AML-193 (cell line): Measurements from ENCODE around the gene SMIM10.
"Not testable (repeated sequence)": the region's sequence is repeated elsewhere in the genome, so short reads cannot be mapped to it uniquely, and the experiment has no call there.

ENCODE experiments used
- DNase-seq, 2 experiments: peaks; one replicate each; lab custom pipeline; 2025; lab: John Stamatoyannopoulos, UW

SMIM10 gene

DNA sequence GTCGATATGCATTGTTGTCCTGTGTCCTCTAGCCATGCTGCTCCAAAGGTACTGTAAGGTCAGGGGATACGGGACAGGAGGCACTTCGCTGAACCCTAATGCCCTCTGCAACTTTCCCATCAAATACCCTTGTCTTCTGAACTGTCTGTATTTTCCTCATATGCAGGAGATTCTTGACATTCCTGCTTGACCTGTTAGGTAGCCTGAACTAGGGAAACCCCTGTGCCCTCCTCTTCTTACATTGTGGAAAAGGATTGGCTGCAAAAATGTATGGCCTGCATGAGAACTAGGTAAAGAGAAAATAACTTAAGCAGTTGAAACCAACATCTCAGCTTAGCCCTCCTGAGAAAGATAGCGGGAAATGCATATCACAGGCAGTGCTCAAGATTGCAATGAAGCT lies 20.1 kb downstream of the SMIM10 start:
- DNase-seq, result no peak

- no peak for DNase-seq
Measured at GRCh38 chrX:135015523-135016245, 24.9 kb downstream of the SMIM10 start.

- not testable (repeated sequence) for DNase-seq
Measured at GRCh38 chrX:135019890-135020289, 29.1 kb downstream of the SMIM10 start.

- not testable (repeated sequence) for DNase-seq
Measured at GRCh38 chrX:135023791-135024190, 33.0 kb downstream of the SMIM10 start.

GRCh38 chrX:135024526-135024925 lies 33.7 kb downstream of the SMIM10 start:
- no peak for DNase-seq

GRCh38 chrX:135030207-135030963 lies 39.6 kb downstream of the SMIM10 start:
- not testable (repeated sequence) for DNase-seq

DNA sequence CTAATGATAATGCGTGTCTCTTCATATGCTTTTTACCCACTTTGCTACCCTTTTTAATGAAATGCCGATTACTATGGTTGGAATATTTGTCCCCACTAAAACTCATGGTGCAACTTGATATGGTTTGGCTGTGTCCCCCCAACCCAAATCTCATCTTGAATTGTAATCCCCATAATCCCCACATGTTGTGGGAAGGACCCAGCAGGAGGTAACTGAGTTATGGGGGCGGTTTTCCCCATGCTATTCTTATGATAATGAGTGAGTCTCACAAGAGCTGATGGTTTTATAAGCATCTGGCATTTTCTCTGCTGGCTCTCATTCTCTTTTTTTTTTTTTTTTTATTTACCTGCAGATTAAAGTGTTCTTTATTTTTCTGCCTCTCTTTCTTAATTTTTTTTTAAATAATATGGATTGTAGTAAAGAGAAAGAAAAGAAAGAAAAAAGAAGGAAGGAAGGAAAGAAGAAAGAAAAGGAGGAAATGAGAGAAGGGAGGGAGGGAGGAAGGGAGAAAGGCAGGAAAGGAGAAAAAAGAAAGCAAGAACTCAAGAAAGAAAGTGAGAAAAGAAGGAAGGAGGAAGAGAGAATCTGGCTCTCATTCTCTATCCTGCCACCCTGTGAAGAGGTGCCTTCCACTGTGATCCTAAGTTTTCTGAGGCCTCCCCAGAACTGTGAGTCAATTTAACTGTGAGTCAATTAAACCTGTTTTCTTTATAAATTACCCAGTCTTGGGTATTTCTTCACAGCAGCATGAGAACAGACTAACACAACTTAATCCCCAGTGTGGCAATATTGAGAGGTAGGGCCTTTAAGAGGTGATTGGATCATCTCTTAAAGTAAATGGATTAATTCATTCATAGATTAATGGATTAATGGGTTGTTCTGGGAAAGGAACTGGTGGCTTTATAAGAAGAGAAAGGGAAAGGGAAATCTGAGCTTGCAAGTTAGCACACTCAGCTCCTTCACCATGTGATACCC lies 50.6 kb downstream of the SMIM10 start:
- DNase-seq, result not testable (repeated sequence)
